Colonic mucosa (tissue), 4 donors: ENCODE results near the gene TTI1. TPM values are rescaled to one million over a fixed set of nuclear protein-coding genes. Genes with fewer than 3 reads are reported as not detected.

Experiments
- DNase-seq: peaks from one replicate; pipeline ENCODE4 v3.0.0-alpha.2; 2020
- H3K27ac ChIP-seq: fragments of 200-600 bp; one replicate; pipeline ENCODE4 v1.8.0; 2021
- H3K27me3 ChIP-seq: fragments of 200-600 bp; one replicate; pipeline ENCODE4 v1.8.0; 2021
- H3K36me3 ChIP-seq: fragments of 200-600 bp; one replicate; pipeline ENCODE4 v1.8.0; 2021
- H3K4me1 ChIP-seq: fragments of 200-600 bp; one replicate; pipeline ENCODE4 v1.8.0; 2021; ENCODE audit warnings: mild to moderate bottlenecking
- H3K4me3 ChIP-seq: fragments of 200-600 bp; one replicate; pipeline ENCODE4 v1.8.0; 2021
- H3K9ac ChIP-seq, 2 donors: one replicate each; pipeline ENCODE4 v1.7.0; 2013; ENCODE audit warnings: control low read depth in 2 of 2, low read depth in 2 of 2, low read length in 2 of 2
- H3K9me3 ChIP-seq: fragments of 200-600 bp; one replicate; pipeline ENCODE4 v1.8.0; 2021
- intact Hi-C: fragments of 100-400 bp; cut with DNase I; formaldehyde crosslinking; loops from one replicate; pipeline ENCODE4 v1.14.1; 2022
- total RNA-seq, 2 donors: library from RNA; stranded (reverse); fragmentation: NEBNext Ultra II Directional in 1 of 2; extraction: Animal tissue kit (Norgen Biotek cat#: 25700) in 1 of 2; gene quantifications; one replicate each; pipeline ENCODE4 v1.2.1, GENCODE V29; 2021
- TF ChIP-seq, protein P1 (sequence below): fragments of 200-600 bp; IDR thresholded peaks from one replicate; pipeline ENCODE4 v1.8.0; 2022; ENCODE audit warnings: antibody characterized with exemption, mild to moderate bottlenecking
- donor health status: healthy.
- donor health status: DM: no; HTN: no; CAD: no.
- donor health status: DM: no; HTN: no; CAD: no.

Gene TTI1
- total RNA-seq, 2 donors from 2014 or later, result 10.2 to 23.0 TPM

- Histone ChIP-seq H3K36me3 (no peaks in the 10 kb centered on the region), H3K27me3 (no peaks in the 10 kb centered on the region), H3K27ac (no peak overlapping the region), H3K4me3 (no peak overlapping the region), H3K4me1 (no peaks in the 10 kb centered on the region), H3K9me3 (no peaks in the 10 kb centered on the region), H3K9ac (no peak overlapping the region)
- no peak for DNase-seq
- intact Hi-C loops, result no loop called here
- TF ChIP-seq, protein P1, sequence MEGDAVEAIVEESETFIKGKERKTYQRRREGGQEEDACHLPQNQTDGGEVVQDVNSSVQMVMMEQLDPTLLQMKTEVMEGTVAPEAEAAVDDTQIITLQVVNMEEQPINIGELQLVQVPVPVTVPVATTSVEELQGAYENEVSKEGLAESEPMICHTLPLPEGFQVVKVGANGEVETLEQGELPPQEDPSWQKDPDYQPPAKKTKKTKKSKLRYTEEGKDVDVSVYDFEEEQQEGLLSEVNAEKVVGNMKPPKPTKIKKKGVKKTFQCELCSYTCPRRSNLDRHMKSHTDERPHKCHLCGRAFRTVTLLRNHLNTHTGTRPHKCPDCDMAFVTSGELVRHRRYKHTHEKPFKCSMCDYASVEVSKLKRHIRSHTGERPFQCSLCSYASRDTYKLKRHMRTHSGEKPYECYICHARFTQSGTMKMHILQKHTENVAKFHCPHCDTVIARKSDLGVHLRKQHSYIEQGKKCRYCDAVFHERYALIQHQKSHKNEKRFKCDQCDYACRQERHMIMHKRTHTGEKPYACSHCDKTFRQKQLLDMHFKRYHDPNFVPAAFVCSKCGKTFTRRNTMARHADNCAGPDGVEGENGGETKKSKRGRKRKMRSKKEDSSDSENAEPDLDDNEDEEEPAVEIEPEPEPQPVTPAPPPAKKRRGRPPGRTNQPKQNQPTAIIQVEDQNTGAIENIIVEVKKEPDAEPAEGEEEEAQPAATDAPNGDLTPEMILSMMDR, result no peak
Observed at GRCh38 chr20:38023181-38024001, 9.9 kb downstream of the TTI1 start.

- Histone ChIP-seq H3K27ac (no peak overlapping the region), H3K9me3 (no peaks in the 10 kb centered on the region), H3K27me3 (no peaks in the 10 kb centered on the region), H3K4me3 (no peak overlapping the region), H3K9ac (no peak overlapping the region), H3K4me1 (no peaks in the 10 kb centered on the region), H3K36me3 (no peaks in the 10 kb centered on the region)
- intact Hi-C loops, result no loop called here
- TF ChIP-seq, protein P1, result no peak
- DNase-seq, result no peak
Observed at GRCh38 chr20:38021087-38021772, 12.0 kb downstream of the TTI1 start.

DNA sequence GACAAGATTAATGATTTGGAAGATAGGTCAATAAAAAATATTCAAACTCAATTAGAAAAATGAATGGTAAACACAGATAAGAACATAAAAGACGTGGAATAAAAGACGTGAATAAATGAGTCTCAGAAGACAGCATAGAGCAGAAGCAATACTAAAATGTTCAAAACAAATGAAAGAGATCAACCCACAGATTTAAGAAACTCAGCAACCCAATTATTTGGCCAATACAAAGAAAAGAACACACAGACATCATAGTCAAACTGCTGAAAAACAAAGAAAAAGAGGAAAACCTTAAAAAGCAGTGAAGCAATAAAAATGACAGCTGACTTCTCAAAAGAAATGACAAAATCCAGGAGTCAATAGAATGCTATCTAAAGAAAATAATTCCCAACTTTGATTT lies 14.9 kb downstream of the TTI1 start:
- Histone ChIP-seq H3K27me3 (no peaks in the 10 kb centered on the region), H3K36me3 (peaks cover 5% of the 10 kb centered on the region), H3K4me1 (no peaks in the 10 kb centered on the region), H3K9me3 (no peaks in the 10 kb centered on the region), H3K27ac (no peak overlapping the region), H3K4me3 (no peak overlapping the region), H3K9ac (no peak overlapping the region)
- DNase-seq, result no peak
- intact Hi-C loops, result no loop called here
- TF ChIP-seq, protein P1, result no peak

- DNase-seq, result no peak
- TF ChIP-seq, protein P1, result no peak
- Histone ChIP-seq H3K36me3 (peaks cover 7% of the 10 kb centered on the region), H3K9me3 (no peaks in the 10 kb centered on the region), H3K4me3 (no peak overlapping the region), H3K4me1 (no peaks in the 10 kb centered on the region), H3K9ac (no peak overlapping the region), H3K27ac (no peak overlapping the region), H3K27me3 (no peaks in the 10 kb centered on the region)
- intact Hi-C loops, result no loop called here
Observed at GRCh38 chr20:38017959-38018358, 15.3 kb downstream of the TTI1 start.

GRCh38 chr20:38013887-38014286 lies 19.4 kb downstream of the TTI1 start:
- H3K4me3 ChIP-seq, result no peak overlapping the region
- intact Hi-C loops, result no loop called here
- H3K27ac ChIP-seq, result no peak overlapping the region
- TF ChIP-seq, protein P1, result no peak
- no peaks in the 10 kb centered on the region for H3K4me1 ChIP-seq
- no peak overlapping the region for H3K9ac ChIP-seq
- H3K9me3 ChIP-seq, result no peaks in the 10 kb centered on the region
- no peak for DNase-seq
- peaks cover 7% of the 10 kb centered on the region for H3K36me3 ChIP-seq
- H3K27me3 ChIP-seq, result no peaks in the 10 kb centered on the region
